ENCODE data around the gene CRY1. TPM values are rescaled to one million over a fixed set of nuclear protein-coding genes. Genes with fewer than 3 reads are reported as not detected.
"Not testable (repeated sequence)": the region's sequence is repeated elsewhere in the genome, so short reads cannot be mapped to it uniquely, and the experiment has no call there.

CRY1 gene
- polyA plus RNA-seq, 1 of the 3 experiments (the other 2 are of a cell fraction), result 4.9 TPM

- H3K9me2 ChIP-seq; H3K27ac ChIP-seq (ENCODE audit: low read depth in 2 of 2, low read length in 1 of 2); POLR2A ChIA-PET; H3K9me3 ChIP-seq; H3K4me3 ChIP-seq (ENCODE audit: low read depth in 2 of 2, low read length in 1 of 2); H3K4me2 ChIP-seq; H3K4me1 ChIP-seq (ENCODE audit: control insufficient read depth in 1 of 2, insufficient read depth in 2 of 2, low read depth in 1 of 2, low read length in 1 of 2); DNase-seq; H2AFZ ChIP-seq (ENCODE audit: low read depth); H3F3A ChIP-seq (replicated peaks; ENCODE audit: insufficient read depth); H3K79me2 ChIP-seq (ENCODE audit: insufficient read depth); CTCF ChIA-PET; H3K27me3 ChIP-seq (ENCODE audit: insufficient read depth); H3K9ac ChIP-seq; H3K36me3 ChIP-seq (replicated peaks in 1 of 2; ENCODE audit: control insufficient read depth in 1 of 2, insufficient read depth in 2 of 2, low read length in 1 of 2); H4K20me1 ChIP-seq (ENCODE audit: insufficient read depth): not testable (repeated sequence)
- WGBS (ENCODE audit: low lambda C conversion rate), result 75% methylated on average over 4 of the region's 4 CpGs
Measured at GRCh38 chr12:107002665-107003064, 90.7 kb downstream of the CRY1 start.

- peaks cover 0 to 5% of the 10 kb centered on the region in 2 experiments; a peak in 1 of 4 replicates for H3K4me1 ChIP-seq (ENCODE audit: control insufficient read depth in 1 of 2, insufficient read depth in 2 of 2, low read depth in 1 of 2, low read length in 1 of 2)
- H3K36me3 ChIP-seq (replicated peaks in 1 of 2; ENCODE audit: control insufficient read depth in 1 of 2, insufficient read depth in 2 of 2, low read length in 1 of 2), result peaks cover 6 to 17% of the 10 kb centered on the region in 2 experiments
- no peaks in the 10 kb centered on the region for H3F3A ChIP-seq (replicated peaks; ENCODE audit: insufficient read depth)
- TF ChIP-seq MEF2A (IDR thresholded peaks at IDR 0.05; ENCODE audit: borderline replicate concordance, low read depth) (no peak), REST (IDR thresholded peaks at IDR 0.05; ENCODE audit: low read depth, low read length) (no peak), RXRA (IDR thresholded peaks at IDR 0.05; ENCODE audit: borderline replicate concordance, low read depth) (no peak), FOSL2 (IDR thresholded peaks at IDR 0.05; ENCODE audit: borderline replicate concordance, low read depth) (no peak), FOXM1 (IDR thresholded peaks at IDR 0.05; ENCODE audit: low read depth) (no peak), NRF1 (IDR thresholded peaks at IDR 0.05; ENCODE audit: low read depth, low read length) (no peak), ELF1 (IDR thresholded peaks at IDR 0.05) (no peak), PBX3 (IDR thresholded peaks at IDR 0.05) (no peak), NFIC (IDR thresholded peaks at IDR 0.05; ENCODE audit: borderline replicate concordance) (no peak), RFX5 (IDR thresholded peaks at IDR 0.05; ENCODE audit: low read length) (no peak), EZH2phosphoT487 (IDR thresholded peaks at IDR 0.05; ENCODE audit: borderline replicate concordance, low read depth) (no peak)
- no peak overlapping the region for H3K4me3 ChIP-seq (ENCODE audit: low read depth in 2 of 2, low read length in 1 of 2)
- H3K27me3 ChIP-seq (ENCODE audit: insufficient read depth), result no peaks in the 10 kb centered on the region
- no peak overlapping the region for H3K4me2 ChIP-seq
- no peaks in the 10 kb centered on the region for H3K79me2 ChIP-seq (ENCODE audit: insufficient read depth)
- H3K9ac ChIP-seq, result no peak overlapping the region
- DNase-seq, result no peak
- H3K9me3 ChIP-seq, result no peaks in the 10 kb centered on the region
- no peak overlapping the region for H2AFZ ChIP-seq (ENCODE audit: low read depth)
- no peaks in the 10 kb centered on the region for H4K20me1 ChIP-seq (ENCODE audit: insufficient read depth)
- ChIA-PET POLR2A (no interaction called here), CTCF (no interaction called here)
- no peaks in the 10 kb centered on the region for H3K9me2 ChIP-seq
- WGBS (ENCODE audit: low lambda C conversion rate), result 95% methylated on average over 6 of the region's 6 CpGs
- no peak overlapping the region for H3K27ac ChIP-seq (ENCODE audit: low read depth in 2 of 2, low read length in 1 of 2)
Measured at GRCh38 chr12:106999446-106999845, 93.9 kb downstream of the CRY1 start.
